CD4-positive, alpha-beta T cell treated with Interferon alpha-2 for 1 hour (primary cell): Measurements from ENCODE around the gene SORT1.
"Not testable (repeated sequence)": the region's sequence is repeated elsewhere in the genome, so short reads cannot be mapped to it uniquely, and the experiment has no call there.

Source experiments
- DNase-seq, 2 donors: peaks; one replicate each; pipeline ENCODE4 v3.0.0-alpha.2; 2020 to 2022

SORT1 gene

DNA sequence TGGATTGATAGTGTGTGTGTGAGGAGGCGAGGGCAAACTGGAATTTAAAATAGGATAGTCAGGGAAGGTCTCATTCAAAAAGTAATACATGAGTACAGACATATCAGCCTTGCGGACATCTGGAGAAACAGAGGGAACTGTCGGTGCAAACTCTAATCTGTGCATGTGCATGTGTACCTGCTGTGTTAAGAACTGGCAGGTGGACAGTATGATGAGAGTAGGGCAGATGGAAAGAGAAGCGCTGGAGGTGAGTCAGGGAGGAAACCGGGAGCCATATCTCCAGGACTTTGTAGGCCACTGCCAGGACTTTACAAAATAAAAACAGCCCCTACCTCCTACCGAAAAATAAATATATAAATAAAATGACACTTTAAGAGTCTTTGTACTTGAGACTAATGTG, 59.6 kb downstream of the SORT1 start:
- no peak for DNase-seq

DNA sequence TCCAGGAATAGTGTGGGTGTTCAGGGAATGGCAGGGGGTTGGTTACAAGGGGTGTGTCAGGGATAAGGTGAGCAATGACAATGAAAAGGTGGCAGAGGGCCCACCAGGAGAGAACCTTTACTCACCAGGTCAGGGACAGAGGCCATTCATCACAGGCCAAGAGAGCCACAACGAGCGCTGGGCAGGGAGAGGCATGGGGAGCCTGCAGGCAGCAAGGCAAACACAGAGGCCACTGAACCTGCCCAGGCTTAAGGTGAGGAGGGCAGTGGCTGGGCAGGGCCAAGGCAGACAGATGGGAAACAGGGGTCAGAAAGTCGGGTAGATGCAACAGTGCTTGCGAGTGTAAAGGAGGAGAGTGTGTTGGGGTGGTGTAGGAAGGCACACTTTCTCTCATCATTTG, 62.6 kb downstream of the SORT1 start:
- DNase-seq, result no peak

DNA sequence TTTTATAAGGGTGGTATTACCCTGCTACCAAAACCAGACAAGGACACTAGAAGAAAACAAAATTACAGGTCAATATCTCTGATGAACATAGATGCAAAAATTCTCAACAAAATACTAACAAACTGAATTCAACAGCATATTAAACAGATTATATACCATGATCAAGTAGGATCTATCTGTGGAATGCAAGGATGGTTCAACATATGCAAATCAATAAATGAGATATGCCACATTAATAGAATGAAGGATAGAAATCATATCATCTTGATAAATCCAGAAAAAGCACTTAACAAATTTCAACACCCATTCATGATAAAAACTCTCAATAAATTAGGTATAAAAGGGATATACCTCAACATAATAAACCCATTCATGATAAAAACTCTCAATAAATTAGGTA, 66.6 kb downstream of the SORT1 start:
- no peak for DNase-seq

DNA sequence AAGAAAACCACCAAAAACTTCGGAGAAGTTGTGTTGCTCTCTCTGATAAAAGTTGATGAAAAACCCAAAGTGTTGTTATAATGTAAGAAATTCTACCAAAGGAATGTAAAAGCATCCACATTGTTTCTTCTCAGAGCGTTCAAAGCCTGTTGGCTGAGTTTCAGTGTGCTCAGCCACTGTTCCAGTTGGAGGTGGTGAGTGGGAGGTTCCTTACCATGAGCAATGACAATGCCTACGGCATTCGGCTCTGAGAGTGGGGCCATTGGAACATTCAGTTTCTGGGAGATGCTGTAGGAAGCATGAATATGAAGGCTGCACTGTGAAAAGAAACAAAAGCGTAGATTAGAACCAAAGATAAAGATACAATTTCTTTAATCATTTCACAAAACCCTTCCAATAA, 70.4 kb downstream of the SORT1 start:
- no peak for DNase-seq

DNA sequence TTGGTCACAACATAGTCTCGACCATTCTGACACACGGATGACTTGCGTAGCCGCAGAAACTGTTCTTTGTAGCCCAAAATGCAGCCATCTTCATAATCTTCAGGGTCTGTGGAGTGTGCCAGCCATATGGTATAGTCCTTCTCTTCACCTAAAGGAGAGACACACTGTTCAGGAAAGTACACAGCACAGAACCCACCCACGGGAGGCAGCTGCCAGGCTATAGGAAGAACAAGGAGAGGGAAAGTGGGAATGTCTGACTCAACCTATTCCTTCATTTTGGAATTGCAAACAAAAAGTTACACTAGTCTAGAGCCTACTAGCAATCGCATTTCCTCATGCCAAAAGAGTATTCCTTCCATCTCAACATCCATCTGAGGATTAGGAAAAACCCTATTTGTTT, 74.7 kb downstream of the SORT1 start:
- DNase-seq, result no peak

DNA sequence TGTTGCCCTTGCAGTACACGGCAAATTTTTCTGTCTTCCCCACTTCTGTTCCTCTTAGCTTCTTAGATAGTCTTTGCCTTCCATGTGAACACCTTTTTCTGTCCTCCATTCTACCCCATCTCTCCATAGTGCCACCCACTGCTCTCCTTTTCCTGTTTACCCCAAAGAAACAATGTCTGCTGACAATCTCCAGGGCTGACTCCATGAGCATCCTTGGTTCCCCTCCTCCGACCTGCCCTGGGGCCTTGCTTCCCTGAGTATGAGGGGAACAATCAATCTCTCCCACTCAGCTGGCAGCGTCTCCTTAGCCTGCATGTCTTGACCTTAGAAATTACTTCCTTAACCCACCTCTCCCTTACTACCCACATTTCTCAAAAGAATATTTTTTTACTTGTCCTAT, 78.6 kb downstream of the SORT1 start:
- DNase-seq, result no peak

DNA sequence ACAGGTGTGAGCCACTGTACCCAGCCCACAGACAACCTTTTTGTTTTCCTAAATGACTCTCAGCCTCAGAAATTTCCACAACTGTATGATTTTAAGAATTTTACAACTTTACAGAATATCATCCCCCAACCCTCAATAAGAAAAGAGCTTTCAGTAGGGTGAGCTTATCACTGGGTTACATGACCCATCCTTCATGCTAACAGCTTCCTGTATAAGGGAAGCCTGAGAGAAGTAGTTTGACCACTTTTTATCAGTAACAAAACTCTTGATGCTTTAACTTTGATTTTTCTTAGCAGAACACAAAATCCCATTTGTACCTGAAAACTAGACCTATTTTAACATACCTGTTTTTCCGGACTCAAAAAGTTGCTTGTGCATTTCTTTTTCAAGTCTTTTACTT, 81.2 kb downstream of the SORT1 start:
- DNase-seq, result no peak

DNA sequence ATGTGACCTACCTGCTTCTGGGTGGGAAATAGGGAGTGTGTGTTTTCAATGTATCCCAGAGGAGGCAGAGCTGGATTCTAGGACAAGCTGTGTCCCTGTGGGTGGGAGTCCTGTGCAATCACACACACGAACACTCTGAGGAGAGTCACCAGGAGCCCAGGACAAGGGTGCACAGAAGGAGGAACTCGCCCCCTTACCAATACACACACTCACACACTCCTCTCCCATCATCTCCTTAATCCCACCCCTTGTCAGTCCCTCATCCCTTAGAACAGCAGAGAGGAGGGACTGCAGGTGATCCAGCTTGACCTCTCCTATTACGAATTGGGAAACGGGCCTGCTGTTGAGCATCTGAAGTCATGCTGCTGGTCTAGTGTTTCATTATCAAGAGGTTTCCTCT, 82.4 kb downstream of the SORT1 start:
- no peak for DNase-seq

DNA sequence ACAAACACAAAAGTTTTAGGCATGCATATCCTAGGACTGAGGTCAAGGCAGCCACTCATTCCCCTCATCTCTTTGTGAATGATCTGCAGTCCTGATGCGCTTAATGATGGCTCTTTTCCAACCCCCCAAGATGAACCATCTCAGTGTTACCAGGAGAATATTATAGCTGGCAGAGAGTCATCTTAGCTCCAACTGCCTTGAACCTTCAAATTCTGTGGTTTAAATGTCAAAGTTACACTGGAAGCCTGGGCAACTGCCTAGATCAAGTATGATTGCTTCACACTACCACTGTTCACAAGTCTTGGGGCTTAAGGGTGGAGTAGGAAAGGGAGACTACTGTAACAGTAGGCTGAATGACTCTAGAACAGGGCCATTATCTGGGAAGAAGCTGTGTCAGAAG, 82.9 kb downstream of the SORT1 start:
- DNase-seq, result no peak

DNA sequence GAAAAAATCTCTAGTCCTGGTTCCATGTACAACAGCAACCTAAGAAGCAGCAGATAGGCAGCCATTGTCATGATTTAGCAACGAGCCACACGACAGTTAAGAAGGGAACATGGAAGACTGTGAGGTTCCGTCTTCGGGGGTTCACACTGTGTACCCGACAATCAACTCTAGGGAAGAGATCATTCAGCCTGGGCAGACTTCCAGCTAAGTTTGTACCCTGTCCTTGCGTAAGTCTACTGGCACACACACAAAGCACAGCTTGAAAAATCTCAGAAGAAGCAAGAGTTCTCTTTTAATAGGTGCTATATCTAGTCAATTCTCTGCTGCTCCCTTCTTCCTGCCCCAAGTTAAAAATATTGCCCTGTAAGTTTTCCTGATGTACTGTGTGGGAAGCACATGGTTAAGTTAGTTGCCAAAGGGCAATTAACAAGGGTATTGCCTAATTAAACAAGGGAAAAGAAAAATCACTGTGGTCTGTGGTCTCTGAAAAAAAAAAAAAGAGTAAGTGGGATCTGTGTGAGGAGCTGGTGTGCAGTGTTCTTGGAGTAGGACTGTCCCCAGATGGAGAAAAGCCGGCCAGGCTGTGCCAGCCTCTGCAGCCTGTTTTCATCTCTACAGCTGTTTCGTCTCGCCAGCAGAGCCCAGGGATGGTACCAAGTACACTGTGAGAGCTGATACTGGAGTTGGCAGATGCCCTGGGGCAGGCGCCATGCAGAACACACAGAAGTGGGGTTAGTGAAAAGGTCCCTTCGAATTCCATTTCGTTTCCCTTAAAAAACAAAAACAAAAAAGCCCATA, 84.5 kb downstream of the SORT1 start:
- no peak for DNase-seq

DNA sequence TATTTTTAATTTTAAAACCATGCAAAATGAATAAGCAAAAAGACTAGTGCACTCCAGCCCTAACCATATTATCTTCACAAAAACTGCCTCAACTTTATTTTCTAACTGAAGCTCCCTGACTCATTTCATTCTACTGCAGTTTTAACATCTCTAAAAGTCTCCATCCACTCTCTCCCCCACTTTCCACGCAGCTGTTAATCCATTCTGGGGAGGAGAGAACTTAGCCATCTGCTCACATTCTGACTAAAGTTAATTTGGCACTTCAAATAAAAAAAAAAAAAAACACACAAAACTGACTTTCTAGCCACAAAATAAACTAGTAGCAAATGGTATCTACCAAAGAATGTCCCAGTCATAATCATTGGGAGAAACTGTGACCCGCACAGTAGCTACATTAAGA, 85.5 kb downstream of the SORT1 start:
- no peak for DNase-seq

DNA sequence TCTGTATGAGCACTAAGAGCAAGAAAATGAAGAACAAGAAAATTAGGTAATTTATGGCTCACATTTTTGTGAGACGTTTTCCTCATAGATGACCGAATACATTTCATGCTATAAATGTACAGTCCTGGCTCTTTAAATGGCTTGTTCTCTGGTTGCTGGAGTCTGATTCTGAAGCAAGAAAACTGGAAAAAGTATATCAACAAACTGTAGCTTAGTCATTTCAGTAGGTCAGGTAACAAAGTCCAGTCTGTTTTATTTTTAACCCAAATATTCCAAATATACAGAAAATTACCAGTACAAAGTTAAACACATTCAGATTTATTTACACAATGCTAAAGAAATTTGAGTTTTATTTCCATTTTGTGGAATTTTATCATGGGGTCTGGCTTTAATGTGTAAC, 88.4 kb downstream of the SORT1 start:
- no peak for DNase-seq

DNA sequence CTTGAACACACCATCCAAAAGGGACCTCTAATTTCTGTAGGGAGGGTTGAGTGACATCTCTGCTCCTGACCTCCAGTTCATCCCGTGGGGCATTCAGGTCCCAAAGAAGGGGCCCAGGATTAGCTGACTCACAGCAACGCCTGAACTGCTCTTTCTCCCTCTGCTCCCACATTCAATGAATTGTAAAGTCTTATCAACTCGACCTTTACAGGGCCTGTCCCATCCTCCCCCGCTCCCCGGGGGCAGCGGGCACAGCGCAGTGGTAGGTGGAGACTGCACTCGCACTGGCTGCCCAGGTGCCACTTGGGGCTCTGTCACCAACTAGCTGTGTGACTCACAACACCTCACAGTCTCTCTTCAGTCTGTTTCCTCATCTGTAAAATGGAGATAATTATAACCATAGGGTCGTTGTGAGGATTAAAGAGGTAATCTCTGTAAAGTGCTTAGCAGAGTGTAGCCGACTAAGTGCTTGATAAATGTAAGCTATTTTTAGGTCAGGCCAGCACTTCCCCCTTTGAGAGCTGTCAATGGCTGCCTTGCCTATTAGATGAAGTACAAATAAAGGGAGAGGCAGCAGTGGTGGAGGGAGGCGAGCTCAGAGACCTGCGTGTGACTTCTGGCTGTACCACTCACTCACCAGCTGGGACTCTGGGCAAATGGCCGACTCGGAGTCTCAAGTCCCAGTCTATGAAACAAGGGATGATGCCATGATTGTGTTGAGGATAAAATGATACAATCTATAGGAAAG, 90.3 kb downstream of the SORT1 start:
- DNase-seq, result peak in 1 of 2 donors; percentile 20

DNA sequence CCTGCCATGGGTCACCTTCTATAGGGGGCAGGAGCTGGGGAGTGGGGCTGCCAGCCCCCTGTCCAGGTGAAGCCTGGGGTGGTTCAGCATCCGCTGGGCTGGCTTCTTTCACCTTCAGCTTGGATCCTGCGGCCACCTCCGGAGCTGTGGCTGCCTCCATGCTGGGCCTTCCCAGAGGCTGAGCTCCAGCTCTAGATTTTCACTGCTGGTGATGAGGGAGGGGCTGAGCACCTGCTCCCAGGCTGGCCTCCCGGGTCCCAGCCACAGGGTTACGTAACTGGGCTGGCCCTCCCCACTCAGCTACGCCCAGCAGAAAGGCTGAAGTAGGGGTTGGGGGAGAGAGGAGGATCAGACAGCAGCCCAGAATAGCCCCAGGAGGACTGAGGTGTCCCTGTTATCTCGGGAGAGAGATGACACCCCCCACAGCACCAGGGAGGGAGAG, 90.9 kb downstream of the SORT1 start, which contains the start of gene MYBPHL:
MYBPHL (minus strand) TSS at position 180 of the 442 bp plus-strand sequence; CDS start at position 160, 20 bp downstream.
- no peak for DNase-seq

DNA sequence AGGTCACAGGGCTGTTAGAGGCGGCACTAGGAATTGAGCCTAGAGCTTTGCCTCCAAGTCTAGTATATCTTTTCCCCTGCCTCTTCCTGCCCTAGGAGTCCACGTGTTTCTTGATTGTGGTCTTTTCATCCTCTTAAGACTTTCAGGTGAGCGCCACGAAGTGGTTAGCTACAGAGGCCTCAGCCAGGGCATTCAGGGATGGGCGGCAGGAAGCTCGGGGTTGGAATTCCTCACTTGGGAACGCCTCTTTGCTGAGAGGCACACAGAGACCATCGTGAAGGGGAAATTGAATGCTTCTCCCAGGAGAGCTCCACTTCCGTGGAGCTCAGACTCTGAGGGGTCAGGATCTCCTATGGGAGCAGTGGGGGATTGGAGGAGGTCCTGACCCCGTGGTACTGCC, 91.7 kb downstream of the SORT1 start:
- not testable (repeated sequence) for DNase-seq

DNA sequence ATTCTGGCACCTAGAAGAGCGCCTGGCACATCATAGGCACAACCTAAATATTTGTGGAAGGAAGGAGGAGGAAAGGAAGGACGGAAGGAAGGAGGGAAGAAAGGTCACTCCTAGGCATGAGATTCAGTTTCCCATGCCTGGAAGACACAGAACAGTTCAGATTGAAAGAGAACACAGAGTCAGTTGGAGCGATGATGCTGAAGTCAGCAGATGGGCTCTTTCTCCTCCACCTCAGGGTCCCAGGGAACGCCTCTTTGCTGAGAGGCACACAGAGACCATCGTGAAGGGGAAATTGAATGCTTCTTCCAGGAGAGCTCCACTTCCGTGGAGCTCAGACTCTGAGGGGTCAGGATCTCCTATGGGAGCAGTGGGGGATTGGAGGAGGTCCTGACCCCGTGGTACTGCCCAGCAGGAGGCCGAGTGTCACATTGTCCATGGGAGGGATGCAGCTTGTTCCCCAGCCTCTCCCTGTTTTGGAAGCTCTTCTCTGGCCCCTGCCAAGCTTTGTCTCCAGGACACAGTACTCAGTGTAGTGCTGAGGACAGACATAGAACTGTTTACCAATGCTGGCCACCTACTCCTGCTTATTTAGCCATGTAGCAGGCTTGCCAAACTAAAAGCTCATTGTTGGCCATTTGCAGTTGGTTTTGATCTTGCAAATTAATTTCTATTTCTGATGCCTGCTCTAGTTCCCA, 93.3 kb downstream of the SORT1 start:
- no peak for DNase-seq

DNA sequence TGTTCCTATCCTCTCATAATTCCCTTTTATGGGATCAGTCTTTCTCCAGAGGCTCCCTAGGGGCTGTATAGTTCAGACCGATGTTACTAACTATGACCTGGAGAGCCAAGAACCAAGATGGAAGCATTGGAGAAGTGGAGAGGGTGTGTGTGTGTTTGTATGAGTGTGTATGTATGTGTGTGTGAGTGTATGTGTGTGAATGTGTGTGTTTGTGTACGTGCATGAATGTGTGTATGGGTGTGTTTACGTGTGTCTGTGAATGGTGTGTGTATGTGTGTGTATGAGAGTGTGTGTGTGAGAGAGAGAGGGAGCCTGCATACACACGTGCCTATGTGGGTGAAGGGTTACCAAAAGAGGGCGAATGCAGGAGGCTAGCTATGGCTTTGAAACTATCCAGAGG, 95.8 kb downstream of the SORT1 start:
- DNase-seq, result no peak

DNA sequence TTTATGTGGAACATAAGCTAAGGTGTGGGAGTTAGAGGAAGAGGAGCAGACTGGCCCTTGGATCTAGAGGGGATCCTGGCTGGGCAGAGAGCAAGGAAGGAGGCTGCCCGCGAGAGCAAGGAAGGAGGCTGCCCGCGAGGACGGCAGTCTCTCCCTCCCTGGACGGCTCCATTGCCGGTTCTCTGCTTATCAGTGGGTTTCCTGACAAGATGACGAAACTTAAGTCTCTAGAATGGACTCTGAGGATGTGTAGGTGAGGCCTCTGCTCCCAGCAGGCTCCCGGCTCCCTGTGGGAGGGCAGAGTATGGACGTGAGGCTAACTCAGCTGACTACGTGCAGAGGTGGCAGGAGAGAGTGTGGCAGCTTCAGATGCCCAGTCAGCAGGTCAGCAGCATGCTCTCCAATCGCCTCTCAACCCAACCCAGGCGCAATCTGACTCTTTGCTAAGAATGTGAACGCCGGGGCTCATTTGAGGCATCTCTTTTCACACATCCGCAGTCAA, 97.0 kb downstream of the SORT1 start:
- no peak for DNase-seq

DNA sequence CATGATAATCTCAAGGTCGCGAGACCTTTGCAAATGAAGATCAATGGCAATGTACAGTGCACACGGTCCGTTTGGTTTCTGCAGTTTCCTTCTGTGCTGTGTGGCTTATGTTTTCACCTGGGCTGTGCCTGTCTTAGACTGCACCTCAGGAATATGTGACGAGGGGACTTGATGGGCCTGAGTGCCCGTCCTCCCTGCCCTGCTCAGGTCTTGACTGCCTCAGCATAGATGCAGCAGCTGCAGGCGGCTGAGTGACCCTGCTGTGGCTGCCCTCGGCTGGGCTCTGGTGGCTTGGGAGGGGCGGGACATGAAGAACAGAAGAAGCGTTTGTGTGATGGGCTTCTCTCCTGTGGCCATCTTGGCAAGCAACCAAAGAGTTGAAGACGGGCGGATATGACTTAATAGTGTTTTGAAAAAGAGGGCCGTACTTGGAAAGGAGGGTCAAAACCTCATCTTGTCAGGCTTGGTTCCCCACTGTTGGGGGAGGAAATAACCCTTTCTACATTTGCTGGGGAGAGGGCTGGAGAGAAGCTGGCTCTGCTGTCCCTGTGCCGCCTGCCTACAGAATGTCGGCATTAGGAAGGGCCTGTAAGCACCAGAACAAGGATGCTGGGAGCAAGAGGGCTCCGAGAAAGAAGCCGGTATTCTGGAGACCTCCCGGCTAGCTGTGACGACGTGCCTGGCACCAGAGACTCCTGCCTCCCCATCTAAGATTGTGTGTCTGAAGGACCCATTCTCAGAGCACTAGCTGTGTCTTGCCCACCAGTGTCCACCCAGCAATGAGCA, 98.0 kb downstream of the SORT1 start:
- DNase-seq, result no peak

DNA sequence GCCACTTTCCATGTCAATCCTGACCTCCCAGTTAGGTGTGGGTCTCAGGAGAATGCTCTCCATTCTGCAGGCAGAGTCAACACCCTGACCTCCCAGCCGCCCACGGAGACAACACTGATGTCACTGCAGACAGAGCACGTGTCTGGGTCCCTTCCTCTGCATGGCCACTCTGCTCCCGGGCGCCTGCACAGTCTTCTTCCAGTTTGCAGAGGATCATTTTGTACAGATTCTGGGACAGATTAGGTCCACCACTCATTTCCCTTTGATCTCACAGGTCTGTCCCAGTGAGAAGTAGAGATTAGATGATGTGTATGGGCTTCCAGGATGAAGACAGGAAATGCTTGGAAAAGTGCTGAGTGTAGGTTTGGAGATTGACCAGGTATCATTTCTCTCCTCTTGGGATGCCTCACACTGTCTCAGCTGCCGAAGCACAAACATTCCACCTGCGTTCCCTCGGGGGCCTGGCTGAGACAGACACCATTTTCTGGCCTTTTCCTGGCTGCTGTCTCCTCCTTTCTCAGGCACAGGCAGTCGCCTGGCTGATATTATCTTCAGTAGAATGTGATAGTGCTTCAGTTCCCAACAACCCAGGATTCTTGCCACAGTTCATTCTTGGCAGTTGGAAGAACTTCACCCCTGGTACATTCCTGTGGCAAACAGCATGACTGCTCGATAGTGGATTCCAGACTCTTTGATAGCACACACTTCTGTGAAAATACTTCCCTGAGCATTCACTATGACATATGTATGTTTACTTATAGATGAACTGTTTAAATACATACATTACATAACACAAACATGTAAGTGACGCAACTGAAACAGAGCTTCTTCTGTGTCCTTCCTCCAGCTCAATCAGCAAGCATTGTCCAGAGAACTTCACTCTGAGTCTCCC, 98.8 kb downstream of the SORT1 start:
- DNase-seq, result no peak

DNA sequence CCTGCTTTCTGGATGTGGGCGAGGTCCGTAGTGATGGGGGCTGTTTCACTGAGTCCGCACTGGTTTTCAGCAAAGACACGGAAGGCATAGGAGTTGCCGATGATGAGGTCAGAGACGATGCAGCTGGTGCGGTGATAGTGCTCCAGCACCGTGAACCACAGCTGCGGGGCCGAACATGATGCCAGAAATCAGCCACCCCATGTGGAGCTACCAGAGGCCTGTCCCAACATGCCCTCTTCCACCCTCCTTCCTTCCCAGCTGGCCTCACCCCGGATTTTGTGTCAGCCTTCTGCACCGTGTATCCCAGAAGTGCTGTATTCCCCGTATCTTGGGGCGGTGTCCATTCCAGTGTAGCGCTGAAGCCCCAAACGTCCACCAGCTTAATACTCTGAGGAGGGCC, 100.9 kb downstream of the SORT1 start:
- DNase-seq, result no peak
